DLD1 (cell line): ENCODE results near the gene RASA3.

Experiments
- in situ Hi-C: cut with HindIII; loops from 2 replicates; pipeline ENCODE4 v1.10.0; 2017; ENCODE audit warnings: low sequenced_read_pairs

RASA3 gene

DNA sequence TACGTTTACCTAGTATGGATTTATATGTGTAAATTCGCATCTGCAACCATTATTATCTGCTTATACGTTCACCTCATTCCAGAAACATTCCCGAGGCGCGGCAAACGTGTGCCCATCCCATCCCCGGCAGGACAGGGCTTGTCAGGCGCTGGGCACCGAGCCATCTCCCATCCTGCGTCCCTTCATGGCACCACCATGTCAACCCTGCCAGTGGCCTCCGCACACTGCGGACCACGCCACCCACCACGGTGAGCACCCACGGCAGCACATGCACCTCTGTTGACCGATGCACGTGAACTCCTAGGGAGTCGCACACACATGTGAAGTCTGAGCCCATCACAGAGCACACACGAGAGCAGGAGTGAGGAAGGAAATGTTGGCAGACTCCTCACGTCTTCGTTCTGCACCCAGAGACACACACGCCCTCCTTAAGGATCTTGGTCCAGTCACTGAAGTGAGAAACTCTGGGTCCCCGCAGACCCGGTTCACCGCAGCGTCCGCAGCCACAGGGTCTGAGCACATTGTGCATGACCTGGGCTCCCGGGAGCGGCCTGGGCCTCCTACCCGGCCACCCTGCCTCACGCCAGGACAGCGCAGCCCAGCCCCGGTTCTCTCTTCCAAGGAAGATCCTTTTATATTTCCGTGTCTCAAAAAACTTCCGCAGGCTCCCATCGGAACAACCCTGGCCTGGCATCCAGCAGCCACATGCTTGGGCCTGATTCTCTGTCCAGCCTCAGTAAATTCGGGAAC is 90.2 kb downstream of the RASA3 start:
- in situ Hi-C loops = no loop called here

DNA sequence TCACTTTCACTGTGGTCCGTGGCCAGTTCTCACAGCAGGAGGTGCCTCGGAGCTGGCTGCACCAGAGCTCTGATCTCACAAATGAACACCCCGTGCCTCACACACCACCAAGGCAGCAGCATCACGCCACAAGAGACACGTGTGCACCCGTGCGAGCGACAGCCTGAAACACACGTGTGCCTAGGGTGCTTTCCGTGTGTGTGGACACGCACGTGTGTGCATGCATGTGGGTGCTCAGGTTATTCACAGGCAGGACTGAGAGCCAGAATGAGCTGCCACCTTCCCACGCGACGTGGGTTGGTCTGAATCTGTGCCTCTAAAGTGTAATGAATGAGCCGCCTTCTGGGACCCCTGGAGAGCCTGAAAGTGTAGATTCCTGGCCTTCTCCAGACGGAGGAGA is 90.9 kb downstream of the RASA3 start:
- in situ Hi-C loops = no loop called here

DNA sequence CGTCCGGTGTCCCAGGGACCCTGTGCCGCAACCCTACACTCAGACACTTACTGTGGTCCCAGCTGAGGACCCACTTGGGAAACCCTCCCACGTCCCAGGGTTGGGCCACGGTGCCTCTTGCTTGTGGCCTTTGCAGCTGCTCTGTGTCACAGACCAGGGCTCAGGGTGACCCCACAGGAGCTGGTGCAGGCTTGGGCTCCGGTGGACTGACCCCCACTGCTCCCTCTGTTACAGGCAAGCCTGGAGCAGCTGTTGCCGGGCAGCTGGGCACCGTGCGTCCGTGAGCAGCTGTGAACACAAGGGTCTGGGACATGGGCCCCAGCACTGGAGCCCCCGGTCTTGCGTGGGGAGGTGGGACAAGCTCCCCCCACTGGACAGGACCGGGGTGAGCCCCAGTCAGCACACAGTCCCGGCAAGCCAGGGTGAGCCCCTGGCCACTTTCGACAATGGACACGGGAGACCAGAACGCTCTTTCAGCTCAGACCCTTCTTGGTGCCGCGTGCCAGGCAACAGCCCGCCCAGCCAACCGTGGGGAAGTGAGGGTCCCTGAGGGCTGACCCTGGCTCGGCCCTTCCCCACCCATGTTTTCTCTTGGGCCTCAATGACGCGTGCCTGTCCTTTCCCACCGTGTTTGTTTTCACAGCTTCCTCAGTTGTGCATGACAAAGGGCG is 92.8 kb downstream of the RASA3 start:
- in situ Hi-C loops = no loop called here

DNA sequence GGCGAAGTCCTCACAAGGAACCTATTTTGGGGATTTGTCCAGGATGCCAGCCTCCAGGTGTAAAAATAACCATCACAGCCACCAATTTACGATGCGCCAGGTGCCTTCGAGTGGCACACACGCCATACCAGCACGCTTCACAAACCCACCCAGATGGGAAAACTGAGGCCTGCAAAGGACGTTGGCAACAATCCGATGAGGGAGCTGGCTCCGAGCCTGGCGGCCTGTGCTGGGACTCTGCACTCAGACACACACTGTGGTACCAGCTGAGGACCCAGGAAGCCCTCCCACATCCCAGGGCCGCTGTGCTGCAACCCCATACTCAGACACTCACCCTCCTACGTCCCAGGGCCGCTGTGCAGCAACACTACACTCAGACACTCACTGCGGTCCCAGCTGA is 93.5 kb downstream of the RASA3 start:
- in situ Hi-C loops = no loop called here

- in situ Hi-C loops = no loop called here
These were observed 94.2 kb downstream of the RASA3 start for GRCh38 chr13:114038211-114038613.

- in situ Hi-C loops = no loop called here
These were observed 94.7 kb downstream of the RASA3 start for GRCh38 chr13:114037674-114038073.

DNA sequence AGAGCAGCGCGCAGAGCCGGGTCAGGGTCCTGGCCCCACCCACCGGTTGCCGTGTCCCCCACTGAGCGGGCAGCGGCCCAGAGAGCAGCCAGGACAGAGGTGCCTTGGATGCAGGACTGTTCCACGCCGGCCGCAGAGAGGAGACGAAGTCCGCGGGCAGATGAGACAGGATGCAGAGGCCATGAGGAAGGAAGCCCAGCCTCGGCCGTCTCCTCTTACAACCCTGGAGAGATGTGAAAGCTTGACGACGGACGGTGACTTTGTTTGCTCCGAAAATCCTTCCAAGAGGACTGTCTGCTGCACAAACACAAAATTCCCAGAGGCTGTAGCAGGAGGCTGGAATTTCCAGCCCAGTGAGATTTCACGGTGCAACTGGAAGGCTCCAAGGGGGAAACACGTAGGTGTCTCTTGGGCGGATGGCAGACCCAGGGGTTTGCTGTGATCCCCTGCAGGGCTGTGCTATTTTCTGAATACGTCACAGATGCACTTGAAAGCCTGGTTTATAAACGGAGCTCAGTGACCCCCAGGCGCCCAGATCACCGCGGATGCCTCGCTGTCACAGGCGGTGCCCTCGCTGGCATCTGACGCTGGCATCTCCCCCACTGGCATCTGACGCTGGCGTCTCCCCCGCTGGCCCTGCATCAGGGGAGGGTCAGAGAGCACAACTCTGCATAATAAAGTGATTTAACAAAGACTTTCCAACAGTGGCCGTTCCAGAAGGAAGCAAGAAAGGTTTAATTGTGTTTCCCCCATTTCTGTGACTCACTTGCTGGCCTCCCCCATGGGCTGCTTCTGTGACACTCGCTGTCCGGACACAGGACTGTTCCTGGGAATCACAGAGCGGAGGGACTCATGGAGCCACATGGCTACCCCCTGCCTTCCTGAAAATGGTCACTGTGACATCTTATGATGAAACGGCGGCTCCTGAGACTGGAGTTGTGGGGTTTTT is 96.6 kb downstream of the RASA3 start:
- in situ Hi-C loops = no loop called here

DNA sequence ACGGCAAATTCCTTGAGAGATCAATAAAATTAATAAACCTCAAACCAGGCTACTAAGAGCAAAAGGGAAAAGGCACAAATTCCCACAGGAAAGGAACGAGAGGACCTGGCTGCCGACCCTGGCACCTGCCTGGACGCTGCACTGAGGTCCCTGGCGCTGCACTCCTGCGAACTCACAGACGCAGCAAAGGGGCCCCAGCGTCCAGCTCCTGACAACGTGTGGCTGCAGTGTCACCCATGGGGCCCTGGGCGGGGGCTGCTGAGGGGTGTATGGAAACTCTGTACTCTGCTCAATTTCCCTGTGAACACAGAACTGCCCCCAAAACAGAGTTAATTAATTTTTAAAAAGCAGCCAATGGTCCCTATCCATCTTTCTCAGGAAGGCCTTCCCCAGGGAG is 97.2 kb downstream of the RASA3 start:
- in situ Hi-C loops = no loop called here

GRCh38 chr13:114034481-114034891 is 97.9 kb downstream of the RASA3 start:
- in situ Hi-C loops = no loop called here

- in situ Hi-C loops = no loop called here
These were observed 98.7 kb downstream of the RASA3 start for GRCh38 chr13:114033541-114034315.

DNA sequence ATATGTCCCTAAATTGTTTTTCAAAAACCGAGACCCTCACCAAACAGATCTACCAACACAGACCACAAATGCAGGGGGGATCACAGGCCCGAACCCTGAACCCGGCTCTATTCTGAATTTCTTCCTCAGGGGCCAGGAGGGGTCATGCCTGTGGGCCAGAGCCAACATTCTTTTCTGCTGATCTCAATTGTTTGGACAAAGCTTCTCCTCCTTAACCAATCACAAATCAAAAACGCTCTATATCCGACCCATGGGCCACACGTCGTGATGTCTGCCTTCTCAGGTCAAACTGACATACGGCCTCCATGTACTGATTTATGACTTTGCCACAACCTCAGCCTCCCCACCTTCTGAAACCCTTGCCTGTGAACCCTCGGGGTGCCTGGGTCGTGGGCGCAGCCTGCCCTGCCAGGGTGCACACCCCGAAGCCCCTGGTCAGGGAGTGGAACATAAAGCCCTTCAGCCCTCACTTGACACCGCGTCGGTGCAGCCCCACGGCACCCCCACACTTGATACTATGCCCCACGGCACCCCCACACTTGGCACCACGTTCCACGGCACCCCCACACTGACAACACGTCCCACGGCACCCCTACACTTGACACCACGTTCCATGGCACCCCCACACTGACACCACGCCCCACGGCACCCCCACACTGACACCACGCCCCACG is 100.2 kb downstream of the RASA3 start:
- in situ Hi-C loops = no loop called here

- in situ Hi-C loops = no loop called here
These were observed 100.8 kb downstream of the RASA3 start for GRCh38 chr13:114031631-114032030.

DNA sequence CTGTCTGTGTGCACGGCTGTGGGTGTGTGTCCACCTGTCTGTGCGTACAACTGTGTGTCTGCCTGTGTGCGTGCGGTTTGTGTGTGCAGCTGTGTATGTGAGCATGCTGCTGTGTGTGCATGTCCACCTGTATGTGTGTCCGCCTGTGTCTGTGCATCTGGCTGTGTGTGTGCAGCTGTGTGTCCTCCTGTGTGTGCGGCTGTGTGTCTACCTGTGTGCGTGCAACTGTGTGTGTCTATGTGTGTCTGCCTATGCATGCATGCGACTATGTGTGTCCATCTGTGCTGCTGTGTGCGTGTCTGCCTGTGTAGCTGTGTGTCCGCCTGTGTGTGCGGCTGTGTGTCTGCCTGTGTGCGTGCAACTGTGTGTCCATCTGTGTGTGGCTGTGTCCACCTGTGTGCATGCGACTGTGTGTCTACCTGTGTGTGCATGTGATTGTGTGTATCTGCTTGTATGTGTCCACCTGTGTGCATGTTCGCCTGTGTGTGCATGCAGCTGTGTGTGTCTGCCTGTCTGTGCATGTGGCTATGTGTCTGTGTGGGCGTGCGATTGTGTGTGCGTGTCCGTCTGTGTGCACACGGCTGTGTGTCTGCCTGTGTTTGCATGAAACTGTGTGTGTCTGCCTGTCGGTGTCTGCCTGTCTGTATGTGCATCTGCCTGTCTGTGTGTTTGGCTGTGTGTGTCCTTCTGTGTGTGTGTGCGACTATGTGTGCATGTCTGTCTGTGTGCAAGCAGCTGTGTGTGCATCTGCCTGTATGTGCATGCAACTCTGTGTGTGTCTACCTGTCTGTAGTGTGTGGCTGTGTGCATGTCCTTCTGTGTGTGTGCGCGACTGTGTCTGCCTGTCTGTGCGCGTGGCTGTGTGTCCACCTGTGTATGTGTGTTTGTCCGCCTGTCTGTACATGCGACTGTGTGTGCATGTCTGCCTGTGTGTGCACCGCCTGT is 101.5 kb downstream of the RASA3 start:
- in situ Hi-C loops = no loop called here

DNA sequence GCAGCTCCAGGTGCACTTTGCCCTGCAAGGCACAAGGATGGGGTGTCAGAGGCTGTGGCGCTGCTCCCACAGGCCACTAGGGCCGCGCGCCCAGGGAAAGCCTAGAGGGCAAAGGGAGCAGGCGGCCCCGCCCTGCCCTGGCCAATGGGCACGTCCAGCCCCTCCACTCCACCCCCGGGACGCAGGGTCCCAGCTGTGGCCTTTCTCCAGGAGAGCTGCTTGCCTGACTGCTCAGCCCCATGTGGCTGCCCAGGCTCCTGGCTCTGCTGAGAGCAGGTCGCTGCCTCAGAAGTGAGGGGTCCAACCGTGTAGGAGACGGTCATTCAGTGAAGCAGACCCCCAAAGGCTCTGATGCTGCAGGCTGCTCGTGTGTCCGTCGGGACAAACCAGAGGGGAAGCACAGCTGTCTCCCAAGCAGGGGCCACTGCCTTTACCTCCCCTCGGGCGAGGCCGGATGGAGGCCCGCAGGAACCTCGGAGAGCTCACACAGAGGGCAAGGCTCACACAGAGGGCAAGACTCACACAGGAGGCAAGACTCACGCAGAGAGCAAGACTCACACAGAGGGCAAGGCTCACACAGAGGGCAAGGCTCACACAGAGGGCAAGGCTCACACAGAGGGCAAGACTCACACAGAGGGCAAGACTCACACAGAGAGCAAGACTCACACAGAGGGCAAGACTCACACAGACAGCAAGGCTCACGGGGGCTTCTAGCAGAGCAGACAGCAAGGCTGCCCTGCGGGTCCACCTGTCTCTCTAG is 102.4 kb downstream of the RASA3 start:
- in situ Hi-C loops = no loop called here

- in situ Hi-C loops = no loop called here
These were observed 104.6 kb downstream of the RASA3 start for GRCh38 chr13:114027826-114028225.

DNA sequence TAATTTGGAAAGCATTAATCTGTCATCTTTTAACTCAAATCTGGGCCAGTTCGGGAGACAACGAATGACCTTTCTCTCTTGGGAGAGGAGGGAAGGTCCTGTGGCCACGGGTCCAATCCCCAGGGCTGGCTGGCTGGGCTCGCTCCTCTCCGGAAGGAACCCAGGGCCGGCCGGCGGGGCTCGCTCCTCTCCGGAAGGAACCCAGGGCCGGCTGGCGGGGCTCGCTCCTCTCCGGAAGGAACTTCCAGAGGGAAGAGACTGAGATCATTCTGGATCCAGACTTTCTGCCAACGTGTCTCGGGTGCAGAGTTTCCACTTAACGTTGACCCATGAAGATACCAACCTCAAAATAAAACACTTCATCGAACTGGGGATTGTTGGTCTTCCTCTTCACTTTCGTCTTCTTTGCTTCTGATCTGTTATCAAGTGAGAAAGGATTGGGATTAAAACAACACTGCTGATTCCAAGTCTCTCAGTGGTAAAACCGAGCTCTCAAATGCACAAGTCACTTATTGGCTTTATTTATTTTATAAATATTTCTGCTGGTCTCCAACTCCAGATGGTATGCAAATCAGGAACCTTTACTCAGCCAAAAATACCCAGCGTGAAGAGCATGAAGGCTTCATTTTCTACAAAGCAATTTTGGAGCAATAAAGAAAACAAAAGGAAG is 105.2 kb downstream of the RASA3 start:
- in situ Hi-C loops = no loop called here

DNA sequence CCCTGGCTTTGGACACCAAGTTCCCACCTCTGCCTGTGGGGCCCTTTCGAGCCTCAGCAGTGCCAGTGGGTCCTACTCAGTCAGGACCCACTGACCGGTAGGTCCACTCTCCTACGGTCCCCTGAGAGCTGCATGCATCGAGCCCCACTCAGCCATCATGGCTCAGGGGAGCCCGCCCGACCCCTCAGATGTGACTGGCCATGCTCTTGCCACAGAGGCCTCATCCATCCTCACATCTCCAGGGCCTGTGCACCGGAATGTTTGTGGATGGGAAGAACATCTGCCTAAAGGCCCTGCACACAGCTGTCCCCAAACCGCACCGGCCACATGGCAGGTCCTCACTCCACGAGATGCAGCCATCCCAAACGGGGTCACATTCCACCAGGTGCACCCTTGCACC is 105.9 kb downstream of the RASA3 start:
- in situ Hi-C loops = no loop called here
